Activated CD8-positive, alpha-beta T cell treated with anti-CD3 and anti-CD28 coated beads for 36 hours (primary cell): ENCODE data around the gene ORM1. TPM values are rescaled to one million over a fixed set of nuclear protein-coding genes. Genes with fewer than 3 reads are reported as not detected.

Experiments
- ATAC-seq: fragments of 200-7000 bp; cut with Tn5 transposase; one replicate; pipeline ENCODE4 v1.10.0; 2021; ENCODE audit warnings: mild to moderate bottlenecking, moderate library complexity
- CTCF ChIA-PET: fragments of 350-600 bp; sonication (Branson Sonifier 250); formaldehyde crosslinking; loops from one replicate; lab custom pipeline; 2021; ENCODE audit warnings: antibody characterized with exemption; lab: Charles Lee
- POLR2A ChIA-PET: fragments of 350-600 bp; sonication (Branson Sonifier 250); formaldehyde crosslinking; loops from one replicate; lab custom pipeline; 2021; ENCODE audit warnings: antibody characterized with exemption; lab: Charles Lee
- DNase-seq: peaks from one replicate; pipeline ENCODE4 v3.0.0-alpha.2; 2020
- H3K27ac Mint-ChIP-seq: one replicate; pipeline ENCODE4 v1.8.0; 2021; ENCODE audit warnings: mild to moderate bottlenecking, mixed read lengths
- H3K27me3 Mint-ChIP-seq: one replicate; pipeline ENCODE4 v1.8.0; 2021; ENCODE audit warnings: mixed read lengths
- H3K36me3 Mint-ChIP-seq: one replicate; pipeline ENCODE4 v1.8.0; 2021; ENCODE audit warnings: low read depth, mixed read lengths
- H3K4me1 Mint-ChIP-seq: one replicate; pipeline ENCODE4 v1.8.0; 2021; ENCODE audit warnings: low read depth, mixed read lengths
- H3K4me3 Mint-ChIP-seq: one replicate; pipeline ENCODE4 v1.8.0; 2021; ENCODE audit warnings: mild to moderate bottlenecking, moderate library complexity, mixed read lengths
- H3K9me3 Mint-ChIP-seq: one replicate; pipeline ENCODE4 v1.8.0; 2021; ENCODE audit warnings: mixed read lengths
- intact Hi-C: fragments of 100-400 bp; cut with micrococcal nuclease; formaldehyde crosslinking; loops from one replicate; pipeline ENCODE4 v1.10.0; 2022
- total RNA-seq, 2 experiments: library from RNA; stranded (reverse); gene quantifications; one replicate each; pipeline ENCODE4 v1.2.3, GENCODE V29; 2021
- TF ChIP-seq, protein P1 (sequence below): fragments of 200-600 bp; IDR thresholded peaks from one replicate; pipeline ENCODE4 v1.8.0; 2022; ENCODE audit warnings: antibody characterized with exemption, mild to moderate bottlenecking

The ORM1 gene
- total RNA-seq, 2 experiments from 2014 or later, result not detected

DNA sequence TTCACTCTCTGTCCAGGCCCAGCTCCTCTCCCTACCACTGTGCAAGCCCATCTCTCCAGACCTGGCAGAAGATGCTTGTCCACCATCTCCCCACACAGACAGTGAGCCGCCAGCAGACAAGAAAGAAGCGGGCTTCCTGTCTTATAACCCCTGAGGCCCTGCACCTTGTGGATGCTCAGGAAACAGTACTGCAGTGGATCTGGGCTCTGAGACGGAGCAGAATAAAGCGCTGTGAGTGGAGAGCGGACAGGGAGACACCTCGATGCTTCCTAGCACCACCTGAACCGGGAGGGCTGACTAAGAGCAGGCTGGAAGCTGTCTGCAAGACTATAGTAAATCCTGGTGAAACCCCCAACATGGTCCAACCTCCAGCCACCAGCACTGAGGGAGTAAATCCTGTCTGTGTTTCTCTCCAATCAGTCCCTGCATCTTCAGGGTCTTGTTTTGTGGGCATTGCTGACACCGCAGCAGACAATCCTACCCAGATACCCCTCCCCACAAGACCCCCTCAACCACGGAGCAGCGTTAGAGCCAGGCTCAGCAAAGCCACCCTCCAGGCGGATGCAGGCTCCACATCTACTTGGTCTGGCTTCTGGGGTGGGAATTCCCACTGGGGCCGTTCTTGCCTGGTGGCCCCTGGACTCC, 25.5 kb downstream of the ORM1 start:
- ATAC-seq (no peak), DNase-seq (no peak)
- Mint-ChIP-seq H3K27me3 (no peaks in the 10 kb centered on the region), H3K27ac (peak overlapping the region; percentile 100), H3K4me1 (peaks cover 68% of the 10 kb centered on the region), H3K9me3 (no peaks in the 10 kb centered on the region), H3K4me3 (peak overlapping the region; percentile 66), H3K36me3 (peaks cover 85% of the 10 kb centered on the region)
- intact Hi-C loops, result loop anchor here (2.0 kb wide), 1 partner anchor 36 kb away; no protein-coding TSS in a partner anchor
- TF ChIP-seq, protein P1, sequence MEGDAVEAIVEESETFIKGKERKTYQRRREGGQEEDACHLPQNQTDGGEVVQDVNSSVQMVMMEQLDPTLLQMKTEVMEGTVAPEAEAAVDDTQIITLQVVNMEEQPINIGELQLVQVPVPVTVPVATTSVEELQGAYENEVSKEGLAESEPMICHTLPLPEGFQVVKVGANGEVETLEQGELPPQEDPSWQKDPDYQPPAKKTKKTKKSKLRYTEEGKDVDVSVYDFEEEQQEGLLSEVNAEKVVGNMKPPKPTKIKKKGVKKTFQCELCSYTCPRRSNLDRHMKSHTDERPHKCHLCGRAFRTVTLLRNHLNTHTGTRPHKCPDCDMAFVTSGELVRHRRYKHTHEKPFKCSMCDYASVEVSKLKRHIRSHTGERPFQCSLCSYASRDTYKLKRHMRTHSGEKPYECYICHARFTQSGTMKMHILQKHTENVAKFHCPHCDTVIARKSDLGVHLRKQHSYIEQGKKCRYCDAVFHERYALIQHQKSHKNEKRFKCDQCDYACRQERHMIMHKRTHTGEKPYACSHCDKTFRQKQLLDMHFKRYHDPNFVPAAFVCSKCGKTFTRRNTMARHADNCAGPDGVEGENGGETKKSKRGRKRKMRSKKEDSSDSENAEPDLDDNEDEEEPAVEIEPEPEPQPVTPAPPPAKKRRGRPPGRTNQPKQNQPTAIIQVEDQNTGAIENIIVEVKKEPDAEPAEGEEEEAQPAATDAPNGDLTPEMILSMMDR, result no peak
- POLR2A ChIA-PET, result interaction anchor here (1.4 to 18.4 kb wide), 4 partner anchors 10 to 36 kb away, joined by 3 to 277 read pairs (median 18); partner anchors contain the start of gene AKNA
- CTCF ChIA-PET, result interaction anchor here (1.8 to 2.1 kb wide), 2 partner anchors 10 to 37 kb away, joined by 7 to 11 read pairs; no protein-coding TSS in a partner anchor

GRCh38 chr9:114348906-114349482, 26.1 kb downstream of the ORM1 start:
- H3K4me1 Mint-ChIP-seq, result peaks cover 66% of the 10 kb centered on the region
- peak overlapping the region; percentile 100 for H3K27ac Mint-ChIP-seq
- intact Hi-C loops, result loop anchor here (2.0 kb wide), 1 partner anchor 36 kb away; no protein-coding TSS in a partner anchor
- DNase-seq (peak; percentile 99), ATAC-seq (peak; percentile 89)
- no peaks in the 10 kb centered on the region for H3K9me3 Mint-ChIP-seq
- ChIA-PET CTCF (interaction anchor here (1.9 to 2.1 kb wide), 2 partner anchors 10 to 36 kb away, joined by 10 to 11 read pairs; no protein-coding TSS in a partner anchor), POLR2A (interaction anchor here (1.2 to 18.4 kb wide), 6 partner anchors 9 to 48 kb away, joined by 3 to 277 read pairs (median 6); partner anchors contain the start of gene AKNA)
- H3K4me3 Mint-ChIP-seq, result peak overlapping the region; percentile 66
- H3K36me3 Mint-ChIP-seq, result peaks cover 84% of the 10 kb centered on the region
- no peaks in the 10 kb centered on the region for H3K27me3 Mint-ChIP-seq
- TF ChIP-seq, protein P1, result no peak

- no peaks in the 10 kb centered on the region for H3K9me3 Mint-ChIP-seq
- peaks cover 79% of the 10 kb centered on the region for H3K36me3 Mint-ChIP-seq
- H3K4me1 Mint-ChIP-seq, result peaks cover 67% of the 10 kb centered on the region
- peak overlapping the region; percentile 100 for H3K27ac Mint-ChIP-seq
- DNase-seq (no peak), ATAC-seq (no peak)
- no peaks in the 10 kb centered on the region for H3K27me3 Mint-ChIP-seq
- CTCF ChIA-PET, result interaction anchor here (0.7 to 2.1 kb wide), 4 partner anchors 10 to 40 kb away, joined by 3 to 11 read pairs (median 8); no protein-coding TSS in a partner anchor
- peak overlapping the region; percentile 66 for H3K4me3 Mint-ChIP-seq
- TF ChIP-seq, protein P1, result no peak
- intact Hi-C loops, result loop anchor here (2.0 kb wide), 1 partner anchor 35 kb away; no protein-coding TSS in a partner anchor
- POLR2A ChIA-PET, result interaction anchor here (0.9 to 18.4 kb wide), 9 partner anchors 9 to 48 kb away, joined by 3 to 277 read pairs (median 4); partner anchors contain the start of gene AKNA
These were observed 27.0 kb downstream of the ORM1 start for GRCh38 chr9:114349713-114350480.

GRCh38 chr9:114350636-114351401, 27.9 kb downstream of the ORM1 start:
- Mint-ChIP-seq H3K36me3 (peaks cover 71% of the 10 kb centered on the region), H3K9me3 (no peaks in the 10 kb centered on the region), H3K27me3 (no peaks in the 10 kb centered on the region), H3K4me1 (peaks cover 67% of the 10 kb centered on the region), H3K27ac (peak overlapping the region; percentile 100), H3K4me3 (no peak overlapping the region)
- ATAC-seq, result no peak
- DNase-seq, result peak; percentile 60
- CTCF ChIA-PET, result interaction anchor here (0.7 to 2.1 kb wide), 5 partner anchors 11 to 39 kb away, joined by 3 to 11 read pairs (median 6); no protein-coding TSS in a partner anchor
- POLR2A ChIA-PET, result interaction anchor here (0.9 to 18.4 kb wide), 4 partner anchors 12 to 34 kb away, joined by 3 to 277 read pairs (median 17); partner anchors contain the start of gene AKNA
- intact Hi-C loops, result no loop called here
- TF ChIP-seq, protein P1, result no peak
